Kidney epithelial cell (primary cell): Measurements from ENCODE around the gene TCF7L1. TPM values are rescaled to one million over a fixed set of nuclear protein-coding genes. Genes with fewer than 3 reads are reported as not detected.
"Not testable (repeated sequence)": the region's sequence is repeated elsewhere in the genome, so short reads cannot be mapped to it uniquely, and the experiment has no call there.

Experiments
- DNase-seq: peaks from one replicate; pipeline ENCODE4 v3.0.0-alpha.2; 2010; ENCODE audit warnings: low read depth
- H3K27me3 ChIP-seq: 2 replicates; pipeline ENCODE4 v1.6.0; 2011; ENCODE audit warnings: low read length; ENCODE audit not compliant: control insufficient read depth, insufficient read depth
- H3K36me3 ChIP-seq: 2 replicates; pipeline ENCODE4 v1.5.1; 2011; ENCODE audit warnings: low read length; ENCODE audit not compliant: control insufficient read depth, insufficient read depth
- H3K4me3 ChIP-seq: 2 replicates; pipeline ENCODE4 v1.5.1; 2011; ENCODE audit warnings: low read depth, mild to moderate bottlenecking, control low read depth, low read length
- total RNA-seq: library from RNA; depleted of rRNA; stranded (reverse); fragments of >200 nt; gene quantifications from 2 replicates; pipeline ENCODE4 v1.2.3, GENCODE V29; 2015
- TF ChIP-seq, protein P1 (sequence below): IDR thresholded peaks from 2 replicates; pipeline ENCODE4 v1.5.1; 2011; ENCODE audit warnings: mild to moderate bottlenecking, moderate library complexity, low read length, control low read depth, inconsistent platforms; ENCODE audit not compliant: insufficient read depth, poor library complexity, severe bottlenecking

TCF7L1 gene
- total RNA-seq, 1 donor from 2014 or later, result 4.3 TPM

- Histone ChIP-seq H3K36me3 (no peaks in the 10 kb centered on the region), H3K27me3 (no peaks in the 10 kb centered on the region), H3K4me3 (no peak overlapping the region)
- no peak for DNase-seq
- TF ChIP-seq, protein P1, sequence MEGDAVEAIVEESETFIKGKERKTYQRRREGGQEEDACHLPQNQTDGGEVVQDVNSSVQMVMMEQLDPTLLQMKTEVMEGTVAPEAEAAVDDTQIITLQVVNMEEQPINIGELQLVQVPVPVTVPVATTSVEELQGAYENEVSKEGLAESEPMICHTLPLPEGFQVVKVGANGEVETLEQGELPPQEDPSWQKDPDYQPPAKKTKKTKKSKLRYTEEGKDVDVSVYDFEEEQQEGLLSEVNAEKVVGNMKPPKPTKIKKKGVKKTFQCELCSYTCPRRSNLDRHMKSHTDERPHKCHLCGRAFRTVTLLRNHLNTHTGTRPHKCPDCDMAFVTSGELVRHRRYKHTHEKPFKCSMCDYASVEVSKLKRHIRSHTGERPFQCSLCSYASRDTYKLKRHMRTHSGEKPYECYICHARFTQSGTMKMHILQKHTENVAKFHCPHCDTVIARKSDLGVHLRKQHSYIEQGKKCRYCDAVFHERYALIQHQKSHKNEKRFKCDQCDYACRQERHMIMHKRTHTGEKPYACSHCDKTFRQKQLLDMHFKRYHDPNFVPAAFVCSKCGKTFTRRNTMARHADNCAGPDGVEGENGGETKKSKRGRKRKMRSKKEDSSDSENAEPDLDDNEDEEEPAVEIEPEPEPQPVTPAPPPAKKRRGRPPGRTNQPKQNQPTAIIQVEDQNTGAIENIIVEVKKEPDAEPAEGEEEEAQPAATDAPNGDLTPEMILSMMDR, result no peak
Observed at GRCh38 chr2:85194780-85195480, 61.7 kb downstream of the TCF7L1 start.

- Histone ChIP-seq H3K36me3 (no peaks in the 10 kb centered on the region), H3K27me3 (no peaks in the 10 kb centered on the region), H3K4me3 (no peak overlapping the region)
- TF ChIP-seq, protein P1, result no peak
- no peak for DNase-seq
Observed at GRCh38 chr2:85195956-85196355, 62.8 kb downstream of the TCF7L1 start.

GRCh38 chr2:85199698-85200097, 66.5 kb downstream of the TCF7L1 start:
- Histone ChIP-seq H3K4me3 (no peak overlapping the region), H3K27me3 (no peaks in the 10 kb centered on the region), H3K36me3 (no peaks in the 10 kb centered on the region)
- no peak for DNase-seq
- TF ChIP-seq, protein P1, result no peak

DNA sequence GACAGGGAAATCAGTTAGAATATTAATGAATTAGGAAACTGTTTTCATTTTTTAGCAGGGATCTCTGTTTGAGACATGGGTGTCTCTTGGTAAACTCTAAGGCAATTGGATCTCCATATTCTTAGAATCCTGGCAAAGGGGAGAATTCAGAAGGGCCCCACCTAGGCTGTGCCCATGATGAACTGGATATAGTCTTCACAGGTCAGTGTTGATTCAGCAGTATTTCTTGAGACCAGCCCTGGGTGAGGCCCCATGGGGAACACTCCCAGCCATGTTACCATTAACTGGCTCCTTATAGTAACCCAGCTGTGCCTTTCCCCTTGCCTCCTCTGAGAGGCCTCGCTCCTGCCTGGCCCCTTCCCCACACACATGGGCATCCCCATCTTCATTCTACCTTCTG, 76.7 kb downstream of the TCF7L1 start:
- no peak for DNase-seq
- Histone ChIP-seq H3K4me3 (no peak overlapping the region), H3K27me3 (peaks cover 3% of the 10 kb centered on the region), H3K36me3 (no peaks in the 10 kb centered on the region)
- TF ChIP-seq, protein P1, result no peak

GRCh38 chr2:85210511-85210910, 77.3 kb downstream of the TCF7L1 start:
- DNase-seq, result no peak
- Histone ChIP-seq H3K36me3 (no peaks in the 10 kb centered on the region), H3K4me3 (no peak overlapping the region), H3K27me3 (peaks cover 3% of the 10 kb centered on the region)
- TF ChIP-seq, protein P1, result no peak

DNA sequence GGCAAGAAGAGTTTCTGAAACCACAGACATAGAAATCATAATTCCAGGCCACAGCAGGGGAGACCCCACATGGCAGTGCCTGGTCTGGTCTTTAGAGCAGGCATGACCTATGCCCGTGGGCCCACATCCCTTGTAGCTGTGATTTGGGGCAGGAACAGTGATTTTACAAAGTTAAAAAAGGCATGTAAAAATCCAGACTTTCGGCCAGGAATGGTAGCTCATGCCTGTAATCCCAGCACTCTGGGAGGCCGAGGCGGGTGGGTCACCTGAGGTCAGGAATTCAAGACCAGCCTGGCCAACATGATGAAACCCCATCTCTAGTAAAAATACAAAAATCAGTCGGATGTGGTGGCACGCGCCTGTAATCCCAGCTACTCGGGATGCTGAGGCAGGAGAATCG, 78.4 kb downstream of the TCF7L1 start:
- not testable (repeated sequence) for DNase-seq, H3K4me3 ChIP-seq, H3K27me3 ChIP-seq, H3K36me3 ChIP-seq
